WTC11 (cell line): Measurements from ENCODE around the gene FSHR. TPM values are rescaled to one million over a fixed set of nuclear protein-coding genes. Genes with fewer than 3 reads are reported as not detected.

ENCODE experiments used
- ATAC-seq: fragments of 200-7000 bp; cut with Tn5 transposase; 2 replicates; pipeline ENCODE4 v1.10.0; 2021; ENCODE audit warnings: mild to moderate bottlenecking, moderate library complexity
- CTCF ChIA-PET: fragments of 300-600 bp; sonication (Branson Sonifier 250); formaldehyde crosslinking; loops from one replicate; lab custom pipeline; 2021; ENCODE audit warnings: antibody characterized with exemption; lab: Charles Lee
- POLR2A ChIA-PET: fragments of 350-600 bp; sonication (Branson Sonifier 250); formaldehyde crosslinking; loops from one replicate; lab custom pipeline; 2021; ENCODE audit warnings: antibody characterized with exemption; lab: Charles Lee
- DNase-seq: peaks from one replicate; pipeline ENCODE4 v3.0.0; 2021; ENCODE audit warnings: low spot score
- H3K27ac Mint-ChIP-seq: 2 replicates; pipeline ENCODE4 v1.8.0; 2021; ENCODE audit warnings: mixed read lengths
- H3K27me3 Mint-ChIP-seq: 2 replicates; pipeline ENCODE4 v1.8.0; 2021; ENCODE audit warnings: low read depth, mild to moderate bottlenecking, moderate library complexity, mixed read lengths
- H3K36me3 Mint-ChIP-seq: 2 replicates; pipeline ENCODE4 v1.8.0; 2021; ENCODE audit warnings: mixed read lengths
- H3K4me1 Mint-ChIP-seq: 2 replicates; pipeline ENCODE4 v1.8.0; 2022; ENCODE audit warnings: mixed read lengths
- H3K4me3 Mint-ChIP-seq: 2 replicates; pipeline ENCODE4 v1.8.0; 2021; ENCODE audit warnings: mild to moderate bottlenecking, moderate library complexity, mixed read lengths
- H3K9me3 Mint-ChIP-seq: 2 replicates; pipeline ENCODE4 v1.8.0; 2021; ENCODE audit warnings: mixed read lengths
- ATF6 ChIP-seq: sonication (generic); formaldehyde crosslinking; IDR thresholded peaks from 2 replicates; pipeline ENCODE4 v1.8.1; 2023; ENCODE audit warnings: mild to moderate bottlenecking, missing genetic modification reagents
- CBFB ChIP-seq: sonication (generic); formaldehyde crosslinking; IDR thresholded peaks from 2 replicates; pipeline ENCODE4 v1.8.1; 2022; ENCODE audit warnings: mild to moderate bottlenecking, low read depth, missing genetic modification reagents
- E2F4 ChIP-seq: sonication (generic); formaldehyde crosslinking; IDR thresholded peaks from 2 replicates; pipeline ENCODE4 v1.8.1; 2022; ENCODE audit warnings: low read depth, mild to moderate bottlenecking, moderate library complexity, missing genetic modification reagents, borderline replicate concordance
- GABPB1 ChIP-seq: sonication (generic); formaldehyde crosslinking; IDR thresholded peaks from 2 replicates; pipeline ENCODE4 v1.8.1; 2023; ENCODE audit warnings: mild to moderate bottlenecking, missing genetic modification reagents
- GTF2I ChIP-seq: fragments of 250-450 bp; sonication (Bioruptor Pico); conservative IDR thresholded peaks from 2 replicates; pipeline ENCODE4 v1.4.0; 2021; ENCODE audit warnings: mild to moderate bottlenecking
- IRF2 ChIP-seq: sonication (generic); formaldehyde crosslinking; IDR thresholded peaks from 2 replicates; pipeline ENCODE4 v1.8.0; 2022; ENCODE audit warnings: low read depth, missing genetic modification reagents, borderline replicate concordance
- MAX ChIP-seq: sonication (generic); formaldehyde crosslinking; IDR thresholded peaks from 2 replicates; pipeline ENCODE4 v1.8.0; 2022; ENCODE audit warnings: mild to moderate bottlenecking, missing genetic modification reagents
- MXD4 ChIP-seq: fragments of 250-450 bp; sonication (Bioruptor Pico); IDR thresholded peaks from 2 replicates; pipeline ENCODE4 v1.8.0; 2021; ENCODE audit warnings: mild to moderate bottlenecking, moderate library complexity, borderline replicate concordance
- MYBL2 ChIP-seq: sonication (generic); formaldehyde crosslinking; IDR thresholded peaks from 2 replicates; pipeline ENCODE4 v1.8.1; 2023; ENCODE audit warnings: mild to moderate bottlenecking, moderate library complexity, missing genetic modification reagents
- RELA ChIP-seq: sonication (generic); formaldehyde crosslinking; IDR thresholded peaks from 2 replicates; pipeline ENCODE4 v1.8.1; 2022; ENCODE audit warnings: missing genetic modification reagents, mild to moderate bottlenecking, borderline replicate concordance
- RORB ChIP-seq: fragments of 250-450 bp; sonication (Bioruptor Pico); IDR thresholded peaks from 2 replicates; pipeline ENCODE4 v1.9.0; 2021; ENCODE audit warnings: mild to moderate bottlenecking
- TCF7 ChIP-seq: sonication (generic); formaldehyde crosslinking; IDR thresholded peaks from 2 replicates; pipeline ENCODE4 v1.8.0; 2022; ENCODE audit warnings: mild to moderate bottlenecking, low read depth, missing genetic modification reagents, moderate library complexity
- ZNF281 ChIP-seq: sonication (generic); formaldehyde crosslinking; IDR thresholded peaks from 2 replicates; pipeline ENCODE4 v1.8.0; 2023; ENCODE audit warnings: mild to moderate bottlenecking, missing genetic modification reagents
- ZNF423 ChIP-seq: fragments of 250-450 bp; sonication (Bioruptor Pico); IDR thresholded peaks from 2 replicates; pipeline ENCODE4 v2.1.2; 2022; ENCODE audit warnings: mild to moderate bottlenecking, moderate library complexity
- total RNA-seq: library from RNA; stranded (reverse); gene quantifications from 3 replicates; pipeline ENCODE4 v1.2.3, GENCODE V29; 2021
- TF ChIP-seq, protein P1 (sequence below): fragments of 200-600 bp; IDR thresholded peaks from 2 replicates; pipeline ENCODE4 v1.8.0; 2022; ENCODE audit warnings: antibody characterized with exemption
- TF ChIP-seq, protein P2 (sequence below): sonication (generic); formaldehyde crosslinking; IDR thresholded peaks from 2 replicates; pipeline ENCODE4 v1.8.1; 2023; ENCODE audit warnings: mild to moderate bottlenecking, moderate library complexity, missing genetic modification reagents
- TF ChIP-seq, protein P3 (sequence below): sonication (generic); formaldehyde crosslinking; IDR thresholded peaks from 2 replicates; pipeline ENCODE4 v1.8.0; 2023; ENCODE audit warnings: missing genetic modification reagents

FSHR gene
- total RNA-seq, 1 experiment from 2014 or later: not detected

DNA sequence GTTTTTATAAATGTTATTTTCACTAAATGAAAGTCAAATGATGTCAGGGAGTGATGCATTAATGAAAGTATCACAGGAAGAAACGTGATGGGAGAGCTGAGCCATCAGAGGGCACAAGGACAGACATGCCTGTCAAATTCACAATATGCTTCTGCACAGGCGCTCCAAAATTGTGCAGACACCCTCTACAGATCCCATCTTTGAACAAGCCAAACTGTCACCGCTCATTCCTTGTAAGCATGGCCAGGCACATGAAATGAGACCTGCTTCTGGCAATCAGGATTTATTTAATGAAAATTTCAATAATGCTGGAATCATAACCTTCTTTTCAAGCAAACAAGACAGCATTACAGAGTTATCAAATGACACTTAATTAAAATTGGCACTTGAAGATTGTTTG lies 20.4 kb upstream of the FSHR start (continued):
- TF ChIP-seq RELA (CRISPR knock-in tag): no peak
- TF ChIP-seq, all 79 proteins: peak for 0

GRCh38 chr2:49167131-49167530 lies 12.8 kb upstream of the FSHR start:
- H3K36me3 Mint-ChIP-seq: peaks cover 15% of the 10 kb centered on the region
- CTCF ChIA-PET: no interaction called here
- peaks cover 27% of the 10 kb centered on the region for H3K9me3 Mint-ChIP-seq
- H3K27me3 Mint-ChIP-seq: no peaks in the 10 kb centered on the region
- POLR2A ChIA-PET: no interaction called here
- DNase-seq: no peak
- no peak overlapping the region for H3K27ac Mint-ChIP-seq
- H3K4me3 Mint-ChIP-seq: no peak overlapping the region
- H3K4me1 Mint-ChIP-seq: peaks cover 27% of the 10 kb centered on the region
- ATAC-seq: no peak
- TF ChIP-seq MXD4: no peak
- TF ChIP-seq MAX (CRISPR knock-in tag): no peak
- TF ChIP-seq, protein P1, sequence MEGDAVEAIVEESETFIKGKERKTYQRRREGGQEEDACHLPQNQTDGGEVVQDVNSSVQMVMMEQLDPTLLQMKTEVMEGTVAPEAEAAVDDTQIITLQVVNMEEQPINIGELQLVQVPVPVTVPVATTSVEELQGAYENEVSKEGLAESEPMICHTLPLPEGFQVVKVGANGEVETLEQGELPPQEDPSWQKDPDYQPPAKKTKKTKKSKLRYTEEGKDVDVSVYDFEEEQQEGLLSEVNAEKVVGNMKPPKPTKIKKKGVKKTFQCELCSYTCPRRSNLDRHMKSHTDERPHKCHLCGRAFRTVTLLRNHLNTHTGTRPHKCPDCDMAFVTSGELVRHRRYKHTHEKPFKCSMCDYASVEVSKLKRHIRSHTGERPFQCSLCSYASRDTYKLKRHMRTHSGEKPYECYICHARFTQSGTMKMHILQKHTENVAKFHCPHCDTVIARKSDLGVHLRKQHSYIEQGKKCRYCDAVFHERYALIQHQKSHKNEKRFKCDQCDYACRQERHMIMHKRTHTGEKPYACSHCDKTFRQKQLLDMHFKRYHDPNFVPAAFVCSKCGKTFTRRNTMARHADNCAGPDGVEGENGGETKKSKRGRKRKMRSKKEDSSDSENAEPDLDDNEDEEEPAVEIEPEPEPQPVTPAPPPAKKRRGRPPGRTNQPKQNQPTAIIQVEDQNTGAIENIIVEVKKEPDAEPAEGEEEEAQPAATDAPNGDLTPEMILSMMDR: no peak
- no peak for TF ChIP-seq ZNF281 (CRISPR knock-in tag)

DNA sequence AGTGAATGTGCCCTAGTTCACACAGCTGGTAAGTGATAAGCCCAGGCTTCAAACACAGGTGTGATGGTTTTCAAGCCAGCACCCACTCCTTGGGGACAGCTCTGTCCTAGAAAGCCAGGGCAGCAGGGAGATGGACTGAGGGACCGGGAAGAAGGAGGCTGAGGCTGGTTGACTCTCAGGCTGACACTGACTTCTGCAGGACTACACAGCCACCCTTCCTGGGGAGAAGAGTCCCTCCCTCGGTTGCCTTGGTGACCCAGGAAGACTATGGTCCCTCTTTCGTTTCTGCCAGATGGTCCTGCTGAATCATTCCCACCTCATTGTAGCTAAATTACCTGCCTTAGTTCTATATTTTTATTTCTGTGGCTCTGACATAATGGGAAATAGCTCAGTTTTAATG lies 11.3 kb upstream of the FSHR start:
- DNase-seq (no peak), ATAC-seq (no peak; the same call in 1 of the 2 replicates)
- Mint-ChIP-seq H3K27ac (no peak overlapping the region), H3K36me3 (peaks cover 15% of the 10 kb centered on the region), H3K9me3 (peaks cover 22% of the 10 kb centered on the region), H3K27me3 (no peaks in the 10 kb centered on the region), H3K4me3 (no peak overlapping the region), H3K4me1 (peaks cover 27% of the 10 kb centered on the region)
- ChIA-PET POLR2A (no interaction called here), CTCF (no interaction called here)
- TF ChIP-seq MAX (CRISPR knock-in tag) (no peak), ZNF423 (CRISPR knock-in tag) (no peak), TCF7 (no peak)
- TF ChIP-seq, protein P2, sequence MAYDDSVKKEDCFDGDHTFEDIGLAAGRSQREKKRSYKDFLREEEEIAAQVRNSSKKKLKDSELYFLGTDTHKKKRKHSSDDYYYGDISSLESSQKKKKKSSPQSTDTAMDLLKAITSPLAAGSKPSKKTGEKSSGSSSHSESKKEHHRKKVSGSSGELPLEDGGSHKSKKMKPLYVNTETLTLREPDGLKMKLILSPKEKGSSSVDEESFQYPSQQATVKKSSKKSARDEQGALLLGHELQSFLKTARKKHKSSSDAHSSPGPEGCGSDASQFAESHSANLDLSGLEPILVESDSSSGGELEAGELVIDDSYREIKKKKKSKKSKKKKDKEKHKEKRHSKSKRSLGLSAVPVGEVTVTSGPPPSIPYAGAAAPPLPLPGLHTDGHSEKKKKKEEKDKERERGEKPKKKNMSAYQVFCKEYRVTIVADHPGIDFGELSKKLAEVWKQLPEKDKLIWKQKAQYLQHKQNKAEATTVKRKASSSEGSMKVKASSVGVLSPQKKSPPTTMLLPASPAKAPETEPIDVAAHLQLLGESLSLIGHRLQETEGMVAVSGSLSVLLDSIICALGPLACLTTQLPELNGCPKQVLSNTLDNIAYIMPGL (CRISPR knock-in tag): no peak

DNA sequence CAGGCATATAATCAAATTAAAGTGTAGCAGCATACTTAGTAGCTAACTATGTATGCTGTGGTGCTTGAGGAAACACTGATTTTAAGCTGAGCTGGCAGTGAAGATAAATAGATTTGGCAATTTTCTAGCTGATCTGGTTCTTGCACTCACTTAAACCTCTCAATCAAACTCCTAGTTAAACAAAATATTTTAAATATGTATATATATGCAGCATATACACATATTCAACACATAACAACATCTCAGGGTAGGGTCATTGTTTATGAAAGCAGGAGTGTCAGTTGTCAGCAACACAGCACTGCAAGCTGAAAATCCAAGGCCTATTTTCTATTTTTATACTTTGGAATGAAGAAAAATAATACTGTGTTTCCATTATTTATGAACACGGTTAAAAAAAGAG lies 10.4 kb upstream of the FSHR start:
- no peak overlapping the region for H3K27ac Mint-ChIP-seq
- H3K27me3 Mint-ChIP-seq: no peaks in the 10 kb centered on the region
- H3K36me3 Mint-ChIP-seq: peaks cover 8% of the 10 kb centered on the region
- H3K4me1 Mint-ChIP-seq: peaks cover 27% of the 10 kb centered on the region
- no peak for DNase-seq
- ChIA-PET POLR2A (no interaction called here), CTCF (no interaction called here)
- TF ChIP-seq GTF2I (CRISPR knock-in tag): no peak
- H3K9me3 Mint-ChIP-seq: peaks cover 13% of the 10 kb centered on the region
- H3K4me3 Mint-ChIP-seq: no peak overlapping the region
- no peak for ATAC-seq

GRCh38 chr2:49162151-49162550 lies 7.8 kb upstream of the FSHR start:
- Mint-ChIP-seq H3K9me3 (no peaks in the 10 kb centered on the region), H3K27ac (no peak overlapping the region), H3K27me3 (no peaks in the 10 kb centered on the region), H3K4me1 (peaks cover 25% of the 10 kb centered on the region), H3K4me3 (no peak overlapping the region), H3K36me3 (no peaks in the 10 kb centered on the region)
- ATAC-seq (no peak), DNase-seq (no peak)
- ChIA-PET POLR2A (no interaction called here), CTCF (no interaction called here)
- TF ChIP-seq GABPB1 (CRISPR knock-in tag): no peak
- TF ChIP-seq, protein P3, sequence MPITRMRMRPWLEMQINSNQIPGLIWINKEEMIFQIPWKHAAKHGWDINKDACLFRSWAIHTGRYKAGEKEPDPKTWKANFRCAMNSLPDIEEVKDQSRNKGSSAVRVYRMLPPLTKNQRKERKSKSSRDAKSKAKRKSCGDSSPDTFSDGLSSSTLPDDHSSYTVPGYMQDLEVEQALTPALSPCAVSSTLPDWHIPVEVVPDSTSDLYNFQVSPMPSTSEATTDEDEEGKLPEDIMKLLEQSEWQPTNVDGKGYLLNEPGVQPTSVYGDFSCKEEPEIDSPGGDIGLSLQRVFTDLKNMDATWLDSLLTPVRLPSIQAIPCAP (CRISPR knock-in tag): no peak
- no peak for TF ChIP-seq CBFB
- TF ChIP-seq IRF2 (CRISPR knock-in tag): no peak
- no peak for TF ChIP-seq MYBL2 (CRISPR knock-in tag)
- TF ChIP-seq E2F4 (CRISPR knock-in tag): no peak
- TF ChIP-seq ATF6: no peak
- TF ChIP-seq RELA (CRISPR knock-in tag): no peak
- no peak for TF ChIP-seq RORB (CRISPR knock-in tag)
